Mesendoderm (in vitro differentiated cells): Measurements from ENCODE around the gene ITCH.
A peak's percentile ranks its signal among the peaks of the same experiment; 100 is the strongest.

ENCODE experiments used
- DNase-seq: peaks from one replicate; pipeline ENCODE4 v3.0.0; 2013
- H2AK5ac ChIP-seq: 2 replicates; pipeline ENCODE4 v1.6.1; 2013; ENCODE audit warnings: low read length, inconsistent platforms
- H2BK120ac ChIP-seq: 2 replicates; pipeline ENCODE4 v1.6.1; 2013; ENCODE audit warnings: low read depth, mild to moderate bottlenecking, low read length, moderate library complexity, mixed read lengths
- H2BK15ac ChIP-seq: replicated peaks from 2 replicates; pipeline ENCODE4 v1.6.1; 2013; ENCODE audit warnings: low read depth, mild to moderate bottlenecking, moderate library complexity
- H2BK5ac ChIP-seq: 2 replicates; pipeline ENCODE4 v1.6.1; 2013; ENCODE audit warnings: low read length, inconsistent platforms
- H3K18ac ChIP-seq: 2 replicates; pipeline ENCODE4 v1.6.1; 2013; ENCODE audit warnings: mild to moderate bottlenecking, low read length, mixed read lengths
- H3K23ac ChIP-seq: one replicate; pipeline ENCODE4 v1.6.1; 2013; ENCODE audit warnings: low read length
- H3K27ac ChIP-seq: 2 replicates; pipeline ENCODE4 v1.5.1; 2013; ENCODE audit warnings: low read depth, mild to moderate bottlenecking, inconsistent platforms, low read length, moderate library complexity
- H3K27me3 ChIP-seq: 2 replicates; pipeline ENCODE4 v1.6.1; 2013; ENCODE audit warnings: low read length, control low read depth, mild to moderate bottlenecking, inconsistent platforms; ENCODE audit not compliant: insufficient read depth, poor library complexity
- H3K36me3 ChIP-seq: 2 replicates; pipeline ENCODE4 v1.6.1; 2013; ENCODE audit warnings: low read length, inconsistent platforms; ENCODE audit not compliant: control insufficient read depth, insufficient read depth
- H3K4ac ChIP-seq: one replicate; pipeline ENCODE4 v1.6.1; 2013; ENCODE audit warnings: low read depth, mild to moderate bottlenecking, low read length, moderate library complexity
- H3K4me1 ChIP-seq: 2 replicates; pipeline ENCODE4 v1.6.1; 2013; ENCODE audit warnings: low read depth, low read length, inconsistent platforms; ENCODE audit not compliant: control insufficient read depth
- H3K4me2 ChIP-seq: 2 replicates; pipeline ENCODE4 v1.6.1; 2013; ENCODE audit warnings: low read length
- H3K4me3 ChIP-seq: 2 replicates; pipeline ENCODE4 v1.5.1; 2013; ENCODE audit warnings: mild to moderate bottlenecking, low read length
- H3K56ac ChIP-seq: one replicate; pipeline ENCODE4 v1.6.1; 2013; ENCODE audit warnings: low read length
- H3K79me1 ChIP-seq: 2 replicates; pipeline ENCODE4 v1.6.1; 2013; ENCODE audit warnings: low read length, inconsistent platforms
- H3K79me2 ChIP-seq: 2 replicates; pipeline ENCODE4 v1.6.1; 2013; ENCODE audit warnings: mild to moderate bottlenecking, low read length; ENCODE audit not compliant: control insufficient read depth, insufficient read depth
- H3K9ac ChIP-seq: 2 replicates; pipeline ENCODE4 v1.6.1; 2013; ENCODE audit warnings: low read length, inconsistent platforms
- H4K5ac ChIP-seq: one replicate; pipeline ENCODE4 v1.6.1; 2013; ENCODE audit warnings: low read length
- H4K8ac ChIP-seq: one replicate; pipeline ENCODE4 v1.6.1; 2013; ENCODE audit warnings: low read depth, mild to moderate bottlenecking, control low read depth, low read length, moderate library complexity
- WGBS: extraction: QIAGEN DNeasy Blood & Tissue Kit; methylation state at CpG from one replicate; pipeline ENCODE4 v1.1.7; 2013; ENCODE audit warnings: low lambda C conversion rate, missing lambda C conversion rate; ENCODE audit not compliant: insufficient coverage; ENCODE audit errors: extremely low coverage; 5-methylcytosine and 5-hydroxymethylcytosine counted together

Gene ITCH

GRCh38 chr20:34331838-34332237 is 31.2 kb upstream of the ITCH start:
- H3K18ac ChIP-seq = no peak overlapping the region
- no peak for DNase-seq
- H3K27me3 ChIP-seq = no peaks in the 10 kb centered on the region
- no peak overlapping the region for H3K4me3 ChIP-seq
- H3K79me1 ChIP-seq = no peaks in the 10 kb centered on the region
- no peak overlapping the region for H3K4me2 ChIP-seq
- no peak overlapping the region for H3K27ac ChIP-seq
- H3K36me3 ChIP-seq = no peaks in the 10 kb centered on the region
- H3K9ac ChIP-seq = no peak overlapping the region
- WGBS = 100% methylated on average over 1 of the region's 7 CpGs
- no peak overlapping the region for H4K8ac ChIP-seq
- no peak overlapping the region for H4K5ac ChIP-seq
- no peaks in the 10 kb centered on the region for H3K4me1 ChIP-seq
- no peak overlapping the region for H2AK5ac ChIP-seq
- no peak overlapping the region for H3K4ac ChIP-seq
- no peak overlapping the region for H2BK5ac ChIP-seq
- H3K56ac ChIP-seq = no peak overlapping the region
- H2BK15ac ChIP-seq = no peak overlapping the region
- H3K79me2 ChIP-seq = no peaks in the 10 kb centered on the region
- H2BK120ac ChIP-seq = no peak overlapping the region
- H3K23ac ChIP-seq = no peak overlapping the region

- no peak overlapping the region for H3K18ac ChIP-seq
- no peak for DNase-seq
- H2BK120ac ChIP-seq = no peak overlapping the region
- no peak overlapping the region for H2BK15ac ChIP-seq
- no peaks in the 10 kb centered on the region for H3K27me3 ChIP-seq
- H3K27ac ChIP-seq = no peak overlapping the region
- H3K4me1 ChIP-seq = no peaks in the 10 kb centered on the region
- H3K9ac ChIP-seq = no peak overlapping the region
- no peak overlapping the region for H2BK5ac ChIP-seq
- H3K4ac ChIP-seq = no peak overlapping the region
- peak overlapping the region; percentile 17 for H3K56ac ChIP-seq
- H3K79me1 ChIP-seq = no peaks in the 10 kb centered on the region
- no peak overlapping the region for H2AK5ac ChIP-seq
- H3K79me2 ChIP-seq = no peaks in the 10 kb centered on the region
- no peak overlapping the region for H4K5ac ChIP-seq
- H3K4me2 ChIP-seq = no peak overlapping the region
- no peak overlapping the region for H4K8ac ChIP-seq
- H3K23ac ChIP-seq = no peak overlapping the region
- no peak overlapping the region for H3K4me3 ChIP-seq
- no CpG with 5 or more reads among the region's 19 CpGs for WGBS
- no peaks in the 10 kb centered on the region for H3K36me3 ChIP-seq
Observed at GRCh38 chr20:34332262-34332920, 30.7 kb upstream of the ITCH start.

- H3K4me1 ChIP-seq = no peaks in the 10 kb centered on the region
Observed at GRCh38 chr20:34333786-34334185, 29.3 kb upstream of the ITCH start.

GRCh38 chr20:34334654-34335407 is 28.2 kb upstream of the ITCH start:
- no peak overlapping the region for H4K8ac ChIP-seq
- no peak overlapping the region for H3K56ac ChIP-seq
- H3K4ac ChIP-seq = no peak overlapping the region
- H3K4me2 ChIP-seq = no peak overlapping the region
- H2BK120ac ChIP-seq = no peak overlapping the region
- no peaks in the 10 kb centered on the region for H3K27me3 ChIP-seq
- no peak overlapping the region for H3K4me3 ChIP-seq
- H3K36me3 ChIP-seq = no peaks in the 10 kb centered on the region
- H3K79me2 ChIP-seq = no peaks in the 10 kb centered on the region
- no peak overlapping the region for H3K27ac ChIP-seq
- H4K5ac ChIP-seq = no peak overlapping the region
- H3K4me1 ChIP-seq = no peaks in the 10 kb centered on the region
- H2BK15ac ChIP-seq = no peak overlapping the region
- DNase-seq = no peak
- H2AK5ac ChIP-seq = no peak overlapping the region
- no peak overlapping the region for H3K9ac ChIP-seq
- no peaks in the 10 kb centered on the region for H3K79me1 ChIP-seq
- peak overlapping the region; percentile 28 for H2BK5ac ChIP-seq
- WGBS = no CpG with 5 or more reads among the region's 5 CpGs
- H3K18ac ChIP-seq = no peak overlapping the region
- no peak overlapping the region for H3K23ac ChIP-seq

More at GRCh38 chr20:34333786-34334185, 29.3 kb upstream of the ITCH start:
- no peak overlapping the region for H3K4me2 ChIP-seq
- H3K27me3 ChIP-seq = no peaks in the 10 kb centered on the region
- H3K56ac ChIP-seq = no peak overlapping the region
- no peak overlapping the region for H3K23ac ChIP-seq
- H3K79me2 ChIP-seq = no peaks in the 10 kb centered on the region
- H2BK15ac ChIP-seq = no peak overlapping the region
- H3K4ac ChIP-seq = no peak overlapping the region
- no peak overlapping the region for H3K9ac ChIP-seq
- no peak overlapping the region for H4K8ac ChIP-seq
- no peak overlapping the region for H2BK120ac ChIP-seq
- H3K4me3 ChIP-seq = no peak overlapping the region
- no CpG with 5 or more reads among the region's 4 CpGs for WGBS
- H3K27ac ChIP-seq = no peak overlapping the region
- H2BK5ac ChIP-seq = no peak overlapping the region
- H3K79me1 ChIP-seq = no peaks in the 10 kb centered on the region
- H2AK5ac ChIP-seq = no peak overlapping the region
- no peak for DNase-seq
- H4K5ac ChIP-seq = no peak overlapping the region
- H3K36me3 ChIP-seq = no peaks in the 10 kb centered on the region
- no peak overlapping the region for H3K18ac ChIP-seq

GRCh38 chr20:34337544-34337943 is 25.5 kb upstream of the ITCH start:
- Histone ChIP-seq H3K79me2 (no peaks in the 10 kb centered on the region), H3K4me3 (no peak overlapping the region), H3K56ac (no peak overlapping the region), H3K23ac (no peak overlapping the region), H3K18ac (no peak overlapping the region), H3K36me3 (no peaks in the 10 kb centered on the region), H3K27ac (no peak overlapping the region), H2BK5ac (no peak overlapping the region), H3K4me2 (no peak overlapping the region), H3K27me3 (no peaks in the 10 kb centered on the region), H4K5ac (no peak overlapping the region), H2BK120ac (no peak overlapping the region), H3K4me1 (no peaks in the 10 kb centered on the region), H3K9ac (no peak overlapping the region), H2BK15ac (no peak overlapping the region), H3K79me1 (no peaks in the 10 kb centered on the region), H2AK5ac (no peak overlapping the region), H4K8ac (no peak overlapping the region), H3K4ac (no peak overlapping the region)
- no CpG with 5 or more reads among the region's 1 CpG for WGBS
- no peak for DNase-seq
